ENCODE results near the gene ADAR.

Gene ADAR

GRCh38 chr1:154626456-154627256 lies 18.7 kb upstream of the ADAR start:
- Histone ChIP-seq H3K9ac (ENCODE audit: low read length) (peak overlapping the region; percentile 91), H3K27me3 (ENCODE audit: control insufficient read depth, insufficient read depth, low read length) (no peaks in the 10 kb centered on the region), H3K4me3 (ENCODE audit: low read length) (peak overlapping the region; percentile 94), H3K9me3 (ENCODE audit: control insufficient read depth, low read length) (no peaks in the 10 kb centered on the region), H3K4me1 (ENCODE audit: control insufficient read depth, insufficient read depth, low read length) (peaks cover 9% of the 10 kb centered on the region), H3K36me3 (ENCODE audit: control insufficient read depth, insufficient read depth, low read length) (no peaks in the 10 kb centered on the region)

- Histone ChIP-seq H3K4me3 (ENCODE audit: low read length) (no peak overlapping the region), H3K36me3 (ENCODE audit: control insufficient read depth, insufficient read depth, low read length) (no peaks in the 10 kb centered on the region), H3K9ac (ENCODE audit: low read length) (no peak overlapping the region), H3K27me3 (ENCODE audit: control insufficient read depth, insufficient read depth, low read length) (no peaks in the 10 kb centered on the region), H3K4me1 (ENCODE audit: control insufficient read depth, insufficient read depth, low read length) (peaks cover 9% of the 10 kb centered on the region), H3K9me3 (ENCODE audit: control insufficient read depth, low read length) (no peaks in the 10 kb centered on the region)
These were observed 17.0 kb upstream of the ADAR start for GRCh38 chr1:154624746-154625643.

DNA sequence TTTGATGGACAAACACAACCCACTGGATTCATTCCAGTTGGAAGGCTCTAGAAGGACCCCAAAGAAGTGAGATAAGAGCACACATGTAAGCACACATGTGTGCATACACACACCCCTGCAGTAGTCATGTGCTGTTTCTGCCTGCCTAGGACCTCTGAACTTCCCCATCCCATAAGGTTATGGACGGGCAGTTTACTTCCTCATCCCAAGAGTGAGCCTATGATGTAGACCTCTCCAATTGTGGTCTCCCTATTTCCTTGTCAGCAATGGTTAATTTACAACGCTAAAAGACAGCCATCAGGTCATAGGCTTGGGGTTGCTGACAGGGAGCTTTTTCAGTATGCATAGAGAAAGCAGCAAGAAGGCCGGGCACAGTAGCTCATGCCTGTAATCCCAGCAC lies 15.4 kb upstream of the ADAR start:
- Histone ChIP-seq H3K4me3 (ENCODE audit: low read length) (no peak overlapping the region), H3K9ac (ENCODE audit: low read length) (no peak overlapping the region), H3K36me3 (ENCODE audit: control insufficient read depth, insufficient read depth, low read length) (no peaks in the 10 kb centered on the region), H3K4me1 (ENCODE audit: control insufficient read depth, insufficient read depth, low read length) (peaks cover 9% of the 10 kb centered on the region), H3K9me3 (ENCODE audit: control insufficient read depth, low read length) (no peaks in the 10 kb centered on the region), H3K27me3 (ENCODE audit: control insufficient read depth, insufficient read depth, low read length) (no peaks in the 10 kb centered on the region)

- Histone ChIP-seq H3K4me3 (ENCODE audit: low read length) (no peak overlapping the region), H3K36me3 (ENCODE audit: control insufficient read depth, insufficient read depth, low read length) (no peaks in the 10 kb centered on the region), H3K27me3 (ENCODE audit: control insufficient read depth, insufficient read depth, low read length) (no peaks in the 10 kb centered on the region), H3K4me1 (ENCODE audit: control insufficient read depth, insufficient read depth, low read length) (peaks cover 9% of the 10 kb centered on the region), H3K9me3 (ENCODE audit: control insufficient read depth, low read length) (no peaks in the 10 kb centered on the region), H3K9ac (ENCODE audit: low read length) (no peak overlapping the region)
These were observed 14.6 kb upstream of the ADAR start for GRCh38 chr1:154622503-154623039.

DNA sequence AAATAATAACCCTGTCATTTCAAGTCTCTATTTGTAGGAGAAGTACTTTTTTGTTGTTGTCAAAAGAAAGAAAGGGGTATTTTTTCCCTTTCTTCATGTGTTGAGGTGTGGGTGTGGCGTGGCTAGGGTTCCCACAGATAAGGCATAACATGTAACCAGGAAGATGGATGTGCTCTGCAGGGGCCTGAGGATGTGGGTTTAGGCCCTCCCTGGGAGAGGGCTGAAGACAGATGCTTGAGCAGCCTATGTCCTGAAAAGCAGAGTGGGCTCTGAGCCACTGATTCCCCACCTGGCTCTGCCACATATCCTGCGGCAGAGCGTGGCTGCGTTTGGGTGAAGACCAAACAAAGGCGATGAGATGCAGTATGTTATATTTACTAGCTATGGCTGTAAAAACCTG lies 13.9 kb upstream of the ADAR start:
- peaks cover 6% of the 10 kb centered on the region for H3K4me1 ChIP-seq (ENCODE audit: control insufficient read depth, insufficient read depth, low read length)
- no peaks in the 10 kb centered on the region for H3K27me3 ChIP-seq (ENCODE audit: control insufficient read depth, insufficient read depth, low read length)
- no peaks in the 10 kb centered on the region for H3K9me3 ChIP-seq (ENCODE audit: control insufficient read depth, low read length)
- no peaks in the 10 kb centered on the region for H3K36me3 ChIP-seq (ENCODE audit: control insufficient read depth, insufficient read depth, low read length)
- no peak overlapping the region for H3K4me3 ChIP-seq (ENCODE audit: low read length)
- no peak overlapping the region for H3K9ac ChIP-seq (ENCODE audit: low read length)

DNA sequence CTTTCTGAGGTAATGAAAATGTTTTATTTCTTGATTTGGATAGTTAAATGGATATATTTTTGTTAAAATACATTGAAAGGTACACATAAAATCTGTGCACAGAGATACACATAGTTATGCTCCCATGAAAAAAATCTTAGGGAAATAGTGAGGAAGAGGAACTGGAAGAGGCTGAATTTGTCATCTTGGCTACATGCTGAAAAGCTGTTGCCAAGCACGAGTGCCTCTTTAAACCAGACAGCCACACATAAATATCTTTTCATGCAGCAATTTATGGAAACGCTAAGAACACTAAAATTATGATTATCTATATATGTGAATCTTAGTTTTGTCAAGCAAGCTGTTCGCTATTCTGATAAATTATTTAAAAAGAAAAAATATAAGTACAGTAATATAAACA lies 12.8 kb upstream of the ADAR start:
- no peaks in the 10 kb centered on the region for H3K27me3 ChIP-seq (ENCODE audit: control insufficient read depth, insufficient read depth, low read length)
- H3K9me3 ChIP-seq (ENCODE audit: control insufficient read depth, low read length) = no peaks in the 10 kb centered on the region
- H3K4me3 ChIP-seq (ENCODE audit: low read length) = no peak overlapping the region
- H3K36me3 ChIP-seq (ENCODE audit: control insufficient read depth, insufficient read depth, low read length) = no peaks in the 10 kb centered on the region
- H3K4me1 ChIP-seq (ENCODE audit: control insufficient read depth, insufficient read depth, low read length) = no peaks in the 10 kb centered on the region
- no peak overlapping the region for H3K9ac ChIP-seq (ENCODE audit: low read length)

GRCh38 chr1:154619181-154619948 lies 11.4 kb upstream of the ADAR start:
- no peaks in the 10 kb centered on the region for H3K4me1 ChIP-seq (ENCODE audit: control insufficient read depth, insufficient read depth, low read length)

GRCh38 chr1:154616659-154617345 lies 8.8 kb upstream of the ADAR start:
- Histone ChIP-seq H3K36me3 (ENCODE audit: control insufficient read depth, insufficient read depth, low read length) (no peaks in the 10 kb centered on the region), H3K9ac (ENCODE audit: low read length) (no peak overlapping the region), H3K4me3 (ENCODE audit: low read length) (no peak overlapping the region), H3K9me3 (ENCODE audit: control insufficient read depth, low read length) (no peaks in the 10 kb centered on the region), H3K27me3 (ENCODE audit: control insufficient read depth, insufficient read depth, low read length) (no peaks in the 10 kb centered on the region), H3K4me1 (ENCODE audit: control insufficient read depth, insufficient read depth, low read length) (no peaks in the 10 kb centered on the region)

More at GRCh38 chr1:154619181-154619948, 11.4 kb upstream of the ADAR start:
- H3K36me3 ChIP-seq (ENCODE audit: control insufficient read depth, insufficient read depth, low read length) = no peaks in the 10 kb centered on the region
- H3K9ac ChIP-seq (ENCODE audit: low read length) = no peak overlapping the region
- H3K27me3 ChIP-seq (ENCODE audit: control insufficient read depth, insufficient read depth, low read length) = no peaks in the 10 kb centered on the region
- H3K9me3 ChIP-seq (ENCODE audit: control insufficient read depth, low read length) = no peaks in the 10 kb centered on the region
- no peak overlapping the region for H3K4me3 ChIP-seq (ENCODE audit: low read length)

GRCh38 chr1:154615411-154615810 lies 7.4 kb upstream of the ADAR start:
- Histone ChIP-seq H3K4me3 (ENCODE audit: low read length) (no peak overlapping the region), H3K9me3 (ENCODE audit: control insufficient read depth, low read length) (no peaks in the 10 kb centered on the region), H3K36me3 (ENCODE audit: control insufficient read depth, insufficient read depth, low read length) (no peaks in the 10 kb centered on the region)

DNA sequence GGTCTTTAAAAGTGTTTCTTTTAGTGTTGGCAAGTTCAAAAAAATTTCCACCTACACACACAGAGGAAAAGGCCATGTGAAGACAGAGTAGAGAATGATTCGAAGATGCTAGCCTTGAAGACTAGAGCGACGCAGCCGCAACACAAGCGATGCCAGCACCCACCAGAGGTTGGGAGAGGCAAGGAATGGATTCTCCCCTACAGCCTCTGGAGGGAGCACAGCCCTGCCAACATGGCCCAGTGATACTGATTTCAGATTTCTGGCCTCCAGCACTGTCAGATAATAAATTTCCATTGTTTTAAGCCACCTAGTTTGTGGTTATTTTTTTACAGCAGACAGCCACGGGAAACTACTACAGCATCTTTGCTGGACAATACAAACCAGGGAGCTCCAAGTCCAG lies 6.9 kb upstream of the ADAR start:
- Histone ChIP-seq H3K27me3 (ENCODE audit: control insufficient read depth, insufficient read depth, low read length) (no peaks in the 10 kb centered on the region), H3K9ac (ENCODE audit: low read length) (no peak overlapping the region), H3K4me3 (ENCODE audit: low read length) (no peak overlapping the region), H3K4me1 (ENCODE audit: control insufficient read depth, insufficient read depth, low read length) (no peaks in the 10 kb centered on the region), H3K36me3 (ENCODE audit: control insufficient read depth, insufficient read depth, low read length) (no peaks in the 10 kb centered on the region), H3K9me3 (ENCODE audit: control insufficient read depth, low read length) (no peaks in the 10 kb centered on the region)

More at GRCh38 chr1:154615411-154615810, 7.4 kb upstream of the ADAR start:
- no peaks in the 10 kb centered on the region for H3K4me1 ChIP-seq (ENCODE audit: control insufficient read depth, insufficient read depth, low read length)
- H3K27me3 ChIP-seq (ENCODE audit: control insufficient read depth, insufficient read depth, low read length) = no peaks in the 10 kb centered on the region
- no peak overlapping the region for H3K9ac ChIP-seq (ENCODE audit: low read length)

- Histone ChIP-seq H3K9me3 (ENCODE audit: control insufficient read depth, low read length) (no peaks in the 10 kb centered on the region), H3K36me3 (ENCODE audit: control insufficient read depth, insufficient read depth, low read length) (no peaks in the 10 kb centered on the region), H3K9ac (ENCODE audit: low read length) (no peak overlapping the region), H3K4me3 (ENCODE audit: low read length) (no peak overlapping the region), H3K4me1 (ENCODE audit: control insufficient read depth, insufficient read depth, low read length) (no peaks in the 10 kb centered on the region), H3K27me3 (ENCODE audit: control insufficient read depth, insufficient read depth, low read length) (no peaks in the 10 kb centered on the region)
These were observed 6.3 kb upstream of the ADAR start for GRCh38 chr1:154614247-154614646.

Data from mucosa of stomach (tissue), 1 donor.